ENCODE measurements around the gene UNC5C. TPM values are rescaled to one million over a fixed set of nuclear protein-coding genes. Genes with fewer than 3 reads are reported as not detected.
A peak's percentile ranks its signal among the peaks of the same experiment; 100 is the strongest.

Gene UNC5C
- total and polyA plus RNA-seq, 8 donors = 0.15 to 0.84 (median 0.34) TPM

- Histone ChIP-seq H3K36me3 (no peaks in the 10 kb centered on the region), H3K4me1 (no peaks in the 10 kb centered on the region), H3K9me3 (no peaks in the 10 kb centered on the region), H3K27ac (no peak overlapping the region), H3K27me3 (no peaks in the 10 kb centered on the region), H3K4me3 (no peak overlapping the region)
- 52 to 58% methylated on average over 3 of the region's 3 CpGs for WGBS, 2 donors
- intact Hi-C loops (cut with DNase I) = no loop called here
- DNase-seq (no peak), ATAC-seq (no peak), FAIRE-seq (no peak)
- TF ChIP-seq, protein P1, sequence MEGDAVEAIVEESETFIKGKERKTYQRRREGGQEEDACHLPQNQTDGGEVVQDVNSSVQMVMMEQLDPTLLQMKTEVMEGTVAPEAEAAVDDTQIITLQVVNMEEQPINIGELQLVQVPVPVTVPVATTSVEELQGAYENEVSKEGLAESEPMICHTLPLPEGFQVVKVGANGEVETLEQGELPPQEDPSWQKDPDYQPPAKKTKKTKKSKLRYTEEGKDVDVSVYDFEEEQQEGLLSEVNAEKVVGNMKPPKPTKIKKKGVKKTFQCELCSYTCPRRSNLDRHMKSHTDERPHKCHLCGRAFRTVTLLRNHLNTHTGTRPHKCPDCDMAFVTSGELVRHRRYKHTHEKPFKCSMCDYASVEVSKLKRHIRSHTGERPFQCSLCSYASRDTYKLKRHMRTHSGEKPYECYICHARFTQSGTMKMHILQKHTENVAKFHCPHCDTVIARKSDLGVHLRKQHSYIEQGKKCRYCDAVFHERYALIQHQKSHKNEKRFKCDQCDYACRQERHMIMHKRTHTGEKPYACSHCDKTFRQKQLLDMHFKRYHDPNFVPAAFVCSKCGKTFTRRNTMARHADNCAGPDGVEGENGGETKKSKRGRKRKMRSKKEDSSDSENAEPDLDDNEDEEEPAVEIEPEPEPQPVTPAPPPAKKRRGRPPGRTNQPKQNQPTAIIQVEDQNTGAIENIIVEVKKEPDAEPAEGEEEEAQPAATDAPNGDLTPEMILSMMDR (IDR thresholded peaks at IDR 0.05) = no peak
These were observed 177.1 kb downstream of the UNC5C start for GRCh38 chr4:95371476-95372224.

- 42 to 48% methylated on average over 2 of the region's 2 CpGs for WGBS, 2 donors
- intact Hi-C loops (cut with DNase I) = no loop called here
- H3K36me3 ChIP-seq = no peaks in the 10 kb centered on the region
- TF ChIP-seq, protein P1 (IDR thresholded peaks at IDR 0.05) = no peak
- ATAC-seq (no peak), FAIRE-seq (no peak), DNase-seq (no peak)
- H3K9me3 ChIP-seq = no peaks in the 10 kb centered on the region
- no peak overlapping the region for H3K27ac ChIP-seq
- H3K27me3 ChIP-seq = no peaks in the 10 kb centered on the region
- no peaks in the 10 kb centered on the region for H3K4me1 ChIP-seq
- no peak overlapping the region for H3K4me3 ChIP-seq
These were observed 180.9 kb downstream of the UNC5C start for GRCh38 chr4:95367824-95368223.

GRCh38 chr4:95363966-95364365, 184.8 kb downstream of the UNC5C start:
- no peak overlapping the region for H3K4me3 ChIP-seq
- H3K27ac ChIP-seq = no peak overlapping the region
- no peaks in the 10 kb centered on the region for H3K27me3 ChIP-seq
- H3K36me3 ChIP-seq = no peaks in the 10 kb centered on the region
- DNase-seq = no peak
- 27 to 29% methylated on average over 1 of the region's 1 CpG for WGBS, 2 donors
- intact Hi-C loops (cut with DNase I) = no loop called here
- ATAC-seq = peak in 3 of 4 donors; percentile 40 to 58 (median 57)
- TF ChIP-seq, protein P1 (IDR thresholded peaks at IDR 0.05) = no peak
- no peaks in the 10 kb centered on the region for H3K9me3 ChIP-seq
- no peaks in the 10 kb centered on the region for H3K4me1 ChIP-seq
- no peak for FAIRE-seq

DNA sequence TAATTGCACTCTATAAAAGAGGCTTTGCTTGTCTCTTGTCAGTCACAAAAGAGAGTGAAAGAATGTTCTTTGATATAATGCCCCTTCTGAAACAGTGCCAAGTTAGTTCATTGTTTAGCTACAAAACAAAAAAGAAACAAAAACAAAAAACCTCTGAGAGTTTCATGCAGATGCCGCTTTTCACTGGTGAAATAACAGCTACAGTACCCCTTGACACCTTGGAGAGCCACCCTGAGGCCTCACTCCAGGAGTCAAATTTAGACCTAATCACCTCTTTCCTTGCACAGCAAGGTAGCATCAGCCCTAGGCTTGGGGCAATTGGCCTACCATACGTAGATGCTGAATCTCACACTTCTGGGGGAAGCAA, 185.2 kb downstream of the UNC5C start:
- no peak for DNase-seq
- FAIRE-seq = no peak
- WGBS, 2 donors = 77 to 92% methylated on average over 2 of the region's 2 CpGs
- TF ChIP-seq, protein P1 (IDR thresholded peaks at IDR 0.05) = no peak
- no peaks in the 10 kb centered on the region for H3K27me3 ChIP-seq
- intact Hi-C loops (cut with DNase I) = no loop called here
- no peaks in the 10 kb centered on the region for H3K36me3 ChIP-seq
- no peaks in the 10 kb centered on the region for H3K9me3 ChIP-seq
- H3K4me3 ChIP-seq = no peak overlapping the region
- no peaks in the 10 kb centered on the region for H3K4me1 ChIP-seq
- no peak for ATAC-seq
- H3K27ac ChIP-seq = no peak overlapping the region

DNA sequence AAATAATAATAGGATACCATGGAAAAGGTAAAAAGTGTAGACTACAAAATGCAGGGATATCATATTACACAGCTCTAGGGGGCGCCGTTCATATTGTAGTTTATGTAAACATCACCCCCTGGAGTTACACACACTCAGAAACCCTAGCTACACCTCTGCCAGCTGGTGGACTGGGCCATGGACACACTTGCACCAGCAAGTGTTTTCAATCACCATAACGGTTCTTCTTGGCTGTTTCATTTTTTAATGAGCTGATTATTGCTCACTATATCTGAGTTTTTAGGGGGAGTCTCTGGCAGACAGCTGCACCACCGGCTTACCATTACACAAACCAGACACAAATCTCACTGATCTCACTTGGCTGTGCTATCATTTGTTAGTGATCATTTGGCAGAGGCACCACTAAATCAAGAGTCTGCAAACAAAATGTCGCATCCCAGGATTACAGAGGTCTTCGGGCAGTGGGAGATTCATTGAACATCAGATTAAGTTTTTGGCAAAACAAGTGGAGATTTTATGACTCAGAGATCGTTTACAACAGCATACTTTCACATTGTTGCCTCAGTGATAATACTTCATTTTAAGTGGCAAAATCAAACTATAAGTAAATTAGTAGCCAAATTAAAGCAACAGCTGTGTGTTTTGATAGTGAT, 185.7 kb downstream of the UNC5C start:
- DNase-seq = no peak

More for the DNA sequence above, 185.7 kb downstream of the UNC5C start:
- Histone ChIP-seq H3K27ac (no peak overlapping the region), H3K4me3 (no peak overlapping the region), H3K4me1 (no peaks in the 10 kb centered on the region), H3K36me3 (no peaks in the 10 kb centered on the region), H3K27me3 (no peaks in the 10 kb centered on the region), H3K9me3 (no peaks in the 10 kb centered on the region)
- ATAC-seq (no peak), FAIRE-seq (no peak)
- TF ChIP-seq, protein P1 (IDR thresholded peaks at IDR 0.05) = no peak
- 26 to 31% methylated on average over 7 of the region's 7 CpGs for WGBS, 2 donors
- intact Hi-C loops (cut with DNase I) = no loop called here

Measured in pancreas (tissue), 10 donors.